NB4 (cell line): ENCODE measurements around the gene ITGA8.

Source experiments
- MYC ChIP-seq: IDR thresholded peaks from 2 replicates; pipeline ENCODE4 v1.6.1; 2011; ENCODE audit warnings: low read depth, low read length
- TF ChIP-seq, protein P1 (sequence below): IDR thresholded peaks from one replicate; pipeline ENCODE4 v1.5.1; 2012; ENCODE audit warnings: low read depth, low read length

DNA sequence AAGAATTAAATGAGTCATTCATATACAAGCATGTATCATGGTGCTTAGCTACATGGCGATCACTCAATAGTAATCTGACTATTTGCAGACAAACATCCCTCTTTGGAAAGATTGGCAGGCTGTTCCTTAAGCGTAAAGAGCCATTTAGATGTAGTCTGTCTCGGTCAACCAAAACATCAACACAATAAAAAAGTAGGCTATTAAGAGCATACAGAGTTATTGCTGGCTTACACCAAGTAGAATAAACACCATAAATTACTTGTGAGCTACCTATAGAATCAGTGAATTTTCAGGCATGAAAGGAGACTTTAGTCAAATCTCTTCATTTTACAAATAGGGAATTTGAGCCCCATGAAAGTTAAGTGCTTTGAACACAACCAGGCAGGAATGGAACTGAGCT, 176.9 kb downstream of the ITGA8 start:
- TF ChIP-seq, protein P1, sequence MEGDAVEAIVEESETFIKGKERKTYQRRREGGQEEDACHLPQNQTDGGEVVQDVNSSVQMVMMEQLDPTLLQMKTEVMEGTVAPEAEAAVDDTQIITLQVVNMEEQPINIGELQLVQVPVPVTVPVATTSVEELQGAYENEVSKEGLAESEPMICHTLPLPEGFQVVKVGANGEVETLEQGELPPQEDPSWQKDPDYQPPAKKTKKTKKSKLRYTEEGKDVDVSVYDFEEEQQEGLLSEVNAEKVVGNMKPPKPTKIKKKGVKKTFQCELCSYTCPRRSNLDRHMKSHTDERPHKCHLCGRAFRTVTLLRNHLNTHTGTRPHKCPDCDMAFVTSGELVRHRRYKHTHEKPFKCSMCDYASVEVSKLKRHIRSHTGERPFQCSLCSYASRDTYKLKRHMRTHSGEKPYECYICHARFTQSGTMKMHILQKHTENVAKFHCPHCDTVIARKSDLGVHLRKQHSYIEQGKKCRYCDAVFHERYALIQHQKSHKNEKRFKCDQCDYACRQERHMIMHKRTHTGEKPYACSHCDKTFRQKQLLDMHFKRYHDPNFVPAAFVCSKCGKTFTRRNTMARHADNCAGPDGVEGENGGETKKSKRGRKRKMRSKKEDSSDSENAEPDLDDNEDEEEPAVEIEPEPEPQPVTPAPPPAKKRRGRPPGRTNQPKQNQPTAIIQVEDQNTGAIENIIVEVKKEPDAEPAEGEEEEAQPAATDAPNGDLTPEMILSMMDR = no peak
- TF ChIP-seq MYC = no peak
